ENCODE data around the gene MESP2. TPM values are rescaled to one million over a fixed set of nuclear protein-coding genes. Genes with fewer than 3 reads are reported as not detected.

The MESP2 gene
- total and polyA plus RNA-seq, 9 of the 15 experiments (the other 6 are each of a cell fraction or from before 2014, with no cell fraction given) = 0.08 to 0.82 (median 0.37) TPM

DNA sequence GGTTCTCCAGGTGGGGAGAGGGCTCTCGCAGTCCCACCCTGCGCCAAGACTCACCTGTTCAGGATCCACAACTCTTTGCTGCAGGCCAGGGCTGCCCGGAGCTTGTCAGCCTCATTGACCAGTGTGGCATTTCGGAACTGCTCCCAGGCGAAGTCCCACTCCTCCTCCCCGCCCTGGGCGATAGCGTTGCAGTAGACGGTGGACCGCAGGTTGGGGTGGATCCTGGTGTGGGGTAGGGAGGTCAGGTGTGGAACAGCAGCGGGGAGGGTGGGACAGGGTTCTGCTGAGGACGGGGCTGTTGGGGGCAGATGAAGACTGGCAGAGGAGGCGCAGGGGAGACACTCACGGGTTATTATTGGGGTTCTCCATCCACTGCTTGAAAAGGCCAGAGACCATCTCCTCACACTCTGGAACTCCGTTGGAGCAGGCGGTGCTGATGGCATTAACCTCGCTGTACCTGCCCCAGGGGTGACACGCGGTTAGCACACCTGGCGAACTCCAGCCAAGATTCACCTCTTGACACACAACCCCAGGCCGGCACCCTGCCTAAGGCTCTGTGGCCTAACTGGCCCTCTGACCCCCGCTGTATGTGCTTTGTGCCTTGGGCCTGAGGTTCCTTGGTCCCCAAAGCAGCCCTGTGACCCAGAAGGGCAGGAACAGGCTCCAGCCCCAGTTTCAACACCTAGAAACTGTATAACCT is 16.1 kb downstream of the MESP2 start:
- ATAC-seq (no peak), DNase-seq (ENCODE audit: extremely low read depth in 1 of 4, low spot score in 3 of 4) (no peak), FAIRE-seq (no peak)
- no peak overlapping the region for H3K4me2 ChIP-seq (ENCODE audit: insufficient read depth, low read length)
- H3K9me1 ChIP-seq (ENCODE audit: control insufficient read depth, insufficient read depth, low read length) = no peaks in the 10 kb centered on the region
- H3K4me1 ChIP-seq (replicated peaks in 1 of 2; ENCODE audit: control insufficient read depth in 2 of 2, insufficient read depth in 2 of 2, low read length in 2 of 2) = peaks cover 0 to 8% of the 10 kb centered on the region in 2 experiments; a peak in 2 of 5 replicates
- 58% methylated on average over 16 of the region's 22 CpGs for WGBS (ENCODE audit: insufficient coverage, low coverage, missing lambda C conversion rate)
- intact Hi-C loops (cut with micrococcal nuclease) = no loop called here
- H3K27ac ChIP-seq (ENCODE audit: extremely low read depth, low read depth, low read length) = no peak overlapping the region
- no peaks in the 10 kb centered on the region for H3K79me2 ChIP-seq (ENCODE audit: control insufficient read depth, insufficient read depth, low read length)
- peak overlapping the region in 1 of 2 experiments; percentile 52; a peak in 1 of 4 replicates for H3K9ac ChIP-seq (ENCODE audit: insufficient read depth in 1 of 2, low read depth in 2 of 2, low read length in 2 of 2)
- no peak overlapping the region for H3K4me3 ChIP-seq
- in situ Hi-C loops (cut with MboI) = no loop called here
- no TSS peak for BruUV-seq (replicated peaks)
- H4K20me1 ChIP-seq (replicated peaks; ENCODE audit: control insufficient read depth, insufficient read depth, low read length) = no peaks in the 10 kb centered on the region
- TF ChIP-seq, protein P1, sequence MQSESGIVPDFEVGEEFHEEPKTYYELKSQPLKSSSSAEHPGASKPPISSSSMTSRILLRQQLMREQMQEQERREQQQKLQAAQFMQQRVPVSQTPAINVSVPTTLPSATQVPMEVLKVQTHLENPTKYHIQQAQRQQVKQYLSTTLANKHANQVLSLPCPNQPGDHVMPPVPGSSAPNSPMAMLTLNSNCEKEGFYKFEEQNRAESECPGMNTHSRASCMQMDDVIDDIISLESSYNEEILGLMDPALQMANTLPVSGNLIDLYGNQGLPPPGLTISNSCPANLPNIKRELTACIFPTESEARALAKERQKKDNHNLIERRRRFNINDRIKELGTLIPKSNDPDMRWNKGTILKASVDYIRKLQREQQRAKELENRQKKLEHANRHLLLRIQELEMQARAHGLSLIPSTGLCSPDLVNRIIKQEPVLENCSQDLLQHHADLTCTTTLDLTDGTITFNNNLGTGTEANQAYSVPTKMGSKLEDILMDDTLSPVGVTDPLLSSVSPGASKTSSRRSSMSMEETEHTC (IDR thresholded peaks at IDR 0.05) = no peak
- TF ChIP-seq EZH2 (IDR thresholded peaks at IDR 0.05; ENCODE audit: borderline replicate concordance, low read depth, low read length) = no peak
- TF ChIP-seq NONO (IDR thresholded peaks at IDR 0.05; ENCODE audit: low read depth in 2 of 2, low read length in 1 of 2) = no peak
- no peak for TF ChIP-seq LCOR (CRISPR knock-in tag; IDR thresholded peaks at IDR 0.05)
- no peak for TF ChIP-seq TFAM (CRISPR knock-in tag; conservative IDR thresholded peaks at IDR 0.05)
- TF ChIP-seq ETV1 (tag; conservative IDR thresholded peaks at IDR 0.05; ENCODE audit: low read depth) = no peak
- H2AFZ ChIP-seq (ENCODE audit: low read depth, low read length) = no peak overlapping the region
- ChIA-PET POLR2A (interaction anchor here (0.6 to 1.1 kb wide), 2 partner anchors 13 to 36 kb away, joined by 3 to 4 read pairs; no protein-coding TSS in a partner anchor), CTCF (ENCODE audit: low intra/inter-chr PET ratio) (no interaction called here)
- no peaks in the 10 kb centered on the region; the same call in 1 of the 2 replicates for H3K9me3 ChIP-seq (replicated peaks; ENCODE audit: control insufficient read depth, insufficient read depth, low read depth, low read length)
- no peaks in the 10 kb centered on the region for H3K36me3 ChIP-seq (ENCODE audit: control insufficient read depth, insufficient read depth, low read length)
- no peaks in the 10 kb centered on the region for H3K27me3 ChIP-seq (ENCODE audit: control insufficient read depth in 2 of 2, insufficient read depth in 2 of 2, low read length in 2 of 2)
